HT-29 (cell line): Measurements from ENCODE around the gene NPHP4. TPM values are rescaled to one million over a fixed set of nuclear protein-coding genes. Genes with fewer than 3 reads are reported as not detected.
"Not testable (repeated sequence)": the region's sequence is repeated elsewhere in the genome, so short reads cannot be mapped to it uniquely, and the experiment has no call there.

Experiments used
- DNase-seq: peaks from one replicate; pipeline ENCODE4 v3.0.0-alpha.2; 2015; ENCODE audit warnings: low spot score
- total RNA-seq: library from RNA; depleted of rRNA; stranded (reverse); fragments of >200 nt; shearing (Covaris generic); gene quantifications from 2 replicates; pipeline ENCODE4 v1.2.3, GENCODE V29; 2014

The NPHP4 gene
- total RNA-seq, 1 experiment from 2014 or later, result 15.8 TPM

GRCh38 chr1:5893699-5894278, 98.4 kb downstream of the NPHP4 start:
- not testable (repeated sequence) for DNase-seq

GRCh38 chr1:5892329-5892728, 99.9 kb downstream of the NPHP4 start:
- DNase-seq, result no peak

GRCh38 chr1:5891736-5892135, 100.5 kb downstream of the NPHP4 start:
- DNase-seq, result no peak

- DNase-seq, result no peak
These were observed 101.1 kb downstream of the NPHP4 start for GRCh38 chr1:5891137-5891536.

- no peak for DNase-seq
These were observed 101.7 kb downstream of the NPHP4 start for GRCh38 chr1:5890346-5891106.

- DNase-seq, result no peak
These were observed 102.3 kb downstream of the NPHP4 start for GRCh38 chr1:5889901-5890300.

GRCh38 chr1:5889462-5889861, 102.8 kb downstream of the NPHP4 start:
- DNase-seq, result no peak

GRCh38 chr1:5888606-5889211, 103.5 kb downstream of the NPHP4 start:
- no peak for DNase-seq

GRCh38 chr1:5887971-5888361, 104.3 kb downstream of the NPHP4 start:
- DNase-seq, result no peak

- DNase-seq, result no peak
These were observed 104.8 kb downstream of the NPHP4 start for GRCh38 chr1:5887349-5887970.

GRCh38 chr1:5886541-5887348, 105.5 kb downstream of the NPHP4 start:
- no peak for DNase-seq

GRCh38 chr1:5886140-5886483, 106.1 kb downstream of the NPHP4 start:
- DNase-seq, result no peak

- no peak for DNase-seq
These were observed 106.6 kb downstream of the NPHP4 start for GRCh38 chr1:5885471-5886139.

GRCh38 chr1:5884110-5884509, 108.1 kb downstream of the NPHP4 start:
- DNase-seq, result no peak

GRCh38 chr1:5883129-5884048, 108.8 kb downstream of the NPHP4 start:
- DNase-seq, result no peak

- DNase-seq, result no peak
These were observed 109.7 kb downstream of the NPHP4 start for GRCh38 chr1:5882367-5883128.

- DNase-seq, result no peak
These were observed 110.6 kb downstream of the NPHP4 start for GRCh38 chr1:5881526-5882222.

- DNase-seq, result no peak
These were observed 111.4 kb downstream of the NPHP4 start for GRCh38 chr1:5880630-5881405.
